ENCODE measurements around the gene COL6A3.

Gene COL6A3

GRCh38 chr2:237290261-237290660, 123.7 kb downstream of the COL6A3 start:
- no peak for DNase-seq

DNA sequence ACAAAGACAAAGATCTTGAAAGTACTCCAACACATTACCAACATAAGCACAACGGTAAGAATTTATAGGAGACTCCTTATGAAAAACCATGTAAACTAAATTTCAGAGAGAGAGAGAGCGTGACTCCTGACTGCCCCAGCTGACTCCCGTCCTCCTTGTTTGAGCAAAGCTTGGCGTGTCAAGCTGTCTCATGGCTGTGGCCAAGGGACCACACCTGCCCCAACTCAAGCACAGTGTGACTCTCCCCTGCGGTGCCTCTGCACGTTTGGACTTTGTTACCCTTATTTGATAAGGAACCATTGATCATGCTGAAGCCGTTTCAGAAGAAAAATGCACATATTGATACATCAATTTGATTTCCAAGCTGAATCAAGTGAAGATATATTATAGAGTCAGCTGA, 124.8 kb downstream of the COL6A3 start:
- DNase-seq = no peak

DNA sequence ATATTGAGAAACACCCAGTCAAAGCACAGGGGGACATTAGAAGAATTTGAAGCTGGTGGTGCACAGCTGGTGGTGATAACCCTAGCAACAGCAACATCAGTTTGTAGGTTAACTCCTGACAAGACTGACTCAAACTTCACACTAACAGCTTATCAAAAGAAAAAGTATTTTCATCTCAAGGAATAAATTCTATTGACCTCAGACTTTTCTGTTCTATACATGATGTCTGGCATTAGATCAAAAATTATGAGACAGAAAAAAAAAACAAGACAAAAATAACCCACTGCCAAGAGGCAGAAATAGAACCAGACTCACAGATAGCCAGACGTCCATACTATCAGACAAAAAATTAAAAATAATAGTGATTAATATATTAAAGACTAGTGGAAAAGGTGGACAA, 126.1 kb downstream of the COL6A3 start:
- DNase-seq = no peak

GRCh38 chr2:237283131-237283928, 130.6 kb downstream of the COL6A3 start:
- DNase-seq = no peak

- no peak for DNase-seq
Observed at GRCh38 chr2:237282568-237283128, 131.3 kb downstream of the COL6A3 start.

- DNase-seq = no peak
Observed at GRCh38 chr2:237281836-237282306, 132.1 kb downstream of the COL6A3 start.

DNA sequence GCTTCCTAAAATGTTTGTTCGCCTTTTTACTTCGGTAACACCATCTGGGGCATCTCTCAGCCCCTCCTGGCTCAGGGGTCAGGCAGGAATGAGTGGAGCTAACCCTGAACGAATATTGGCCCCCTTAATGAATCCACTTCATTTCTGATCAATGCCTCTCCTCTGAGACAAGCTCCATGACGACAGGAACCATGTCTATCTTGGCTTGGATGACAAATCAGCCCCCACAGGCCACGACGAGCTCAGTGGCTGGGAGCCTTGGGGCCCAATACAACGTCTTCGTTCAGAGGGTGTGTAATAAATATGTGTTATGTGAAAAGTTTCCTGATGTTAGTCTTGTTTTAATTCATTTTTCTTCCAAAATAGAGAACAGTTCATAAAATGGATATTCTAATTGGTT, 133.0 kb downstream of the COL6A3 start:
- no peak for DNase-seq

- DNase-seq = no peak
Observed at GRCh38 chr2:237280229-237280628, 133.7 kb downstream of the COL6A3 start.

DNA sequence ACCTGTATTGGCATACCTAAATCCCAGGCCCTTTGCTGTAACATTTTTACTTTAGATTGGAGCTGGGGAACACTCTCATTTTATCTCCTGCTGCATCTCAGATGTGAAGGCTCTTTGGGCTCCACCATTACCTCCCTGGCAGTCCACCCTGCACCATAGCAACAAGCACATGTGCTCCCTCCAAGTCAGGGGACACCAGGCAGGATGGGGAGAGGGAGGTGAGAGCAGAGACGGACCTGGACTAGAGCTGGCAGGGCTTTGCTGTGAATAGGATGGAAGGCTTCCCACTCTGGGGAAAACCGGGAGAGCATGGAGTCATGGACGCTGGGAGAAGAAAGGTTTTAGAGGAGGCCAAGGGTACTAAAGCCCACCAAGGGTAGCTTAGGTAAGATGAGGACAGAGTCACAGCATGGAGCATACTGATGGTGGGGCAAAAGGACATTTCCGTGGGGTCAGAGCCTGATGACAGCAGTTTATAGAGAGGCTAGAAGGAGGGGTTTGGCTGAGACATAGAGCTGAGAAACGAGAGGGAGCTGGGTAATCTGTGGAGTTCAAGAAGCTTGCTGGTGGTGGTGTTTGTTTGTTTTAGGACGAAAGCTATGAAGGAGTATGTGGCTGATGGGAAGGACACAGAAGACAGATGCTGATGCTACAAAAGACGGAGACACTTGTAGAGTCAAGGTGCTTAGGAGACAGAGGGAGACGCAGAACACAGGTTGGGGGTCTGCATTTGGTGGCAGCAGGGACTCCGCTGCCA, 134.8 kb downstream of the COL6A3 start:
- DNase-seq = no peak

DNA sequence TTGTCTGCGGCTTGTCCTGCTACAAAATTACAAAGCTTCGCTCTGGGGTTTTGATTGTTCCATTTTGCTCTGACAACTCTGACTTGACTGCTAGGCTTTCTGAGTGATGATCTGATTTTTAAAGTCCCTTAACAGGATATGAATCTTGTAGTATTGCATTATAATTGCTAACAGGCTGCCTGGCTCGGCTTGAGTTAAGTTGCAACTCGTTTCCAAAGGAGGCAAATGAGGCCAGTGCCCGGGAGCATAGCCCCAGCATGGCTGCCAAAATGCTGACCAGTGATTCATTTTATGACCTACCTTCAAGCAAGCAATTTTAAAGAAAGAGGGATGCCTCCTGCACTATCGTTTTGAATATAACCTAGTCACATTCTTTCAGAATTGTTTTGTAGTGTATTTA, 135.4 kb downstream of the COL6A3 start:
- DNase-seq = no peak

GRCh38 chr2:237276716-237277490, 137.1 kb downstream of the COL6A3 start:
- DNase-seq = no peak

Measured in NCI-H2081 (cell line).